BLaER1 (cell line): ENCODE results near the gene S100A10.

Experiments
- H3K27ac ChIP-seq: shearing (Covaris generic); formaldehyde crosslinking; 2 replicates; pipeline ENCODE4 v1.8.1; 2022
- H3K27me3 ChIP-seq: shearing (Covaris generic); formaldehyde crosslinking; 2 replicates; pipeline ENCODE4 v1.8.1; 2022
- H3K36me3 ChIP-seq: shearing (Covaris generic); formaldehyde crosslinking; 2 replicates; pipeline ENCODE4 v1.8.1; 2022
- H3K4me1 ChIP-seq: shearing (Covaris generic); formaldehyde crosslinking; 2 replicates; pipeline ENCODE4 v1.8.1; 2022
- H3K4me2 ChIP-seq: shearing (Covaris generic); formaldehyde crosslinking; 2 replicates; pipeline ENCODE4 v1.8.1; 2022
- H3K4me3 ChIP-seq: shearing (Covaris generic); formaldehyde crosslinking; 2 replicates; pipeline ENCODE4 v1.8.1; 2022
- H3K9ac ChIP-seq: shearing (Covaris generic); formaldehyde crosslinking; 2 replicates; pipeline ENCODE4 v1.8.1; 2022
- H3K9me3 ChIP-seq: shearing (Covaris generic); formaldehyde crosslinking; 2 replicates; pipeline ENCODE4 v1.8.1; 2022
- H4K20me1 ChIP-seq: shearing (Covaris generic); formaldehyde crosslinking; 2 replicates; pipeline ENCODE4 v1.8.1; 2022
- Cebpa-rat ChIP-seq: shearing (Covaris generic); IDR thresholded peaks from 2 replicates; pipeline ENCODE4 v1.8.1; 2022

Gene S100A10

DNA sequence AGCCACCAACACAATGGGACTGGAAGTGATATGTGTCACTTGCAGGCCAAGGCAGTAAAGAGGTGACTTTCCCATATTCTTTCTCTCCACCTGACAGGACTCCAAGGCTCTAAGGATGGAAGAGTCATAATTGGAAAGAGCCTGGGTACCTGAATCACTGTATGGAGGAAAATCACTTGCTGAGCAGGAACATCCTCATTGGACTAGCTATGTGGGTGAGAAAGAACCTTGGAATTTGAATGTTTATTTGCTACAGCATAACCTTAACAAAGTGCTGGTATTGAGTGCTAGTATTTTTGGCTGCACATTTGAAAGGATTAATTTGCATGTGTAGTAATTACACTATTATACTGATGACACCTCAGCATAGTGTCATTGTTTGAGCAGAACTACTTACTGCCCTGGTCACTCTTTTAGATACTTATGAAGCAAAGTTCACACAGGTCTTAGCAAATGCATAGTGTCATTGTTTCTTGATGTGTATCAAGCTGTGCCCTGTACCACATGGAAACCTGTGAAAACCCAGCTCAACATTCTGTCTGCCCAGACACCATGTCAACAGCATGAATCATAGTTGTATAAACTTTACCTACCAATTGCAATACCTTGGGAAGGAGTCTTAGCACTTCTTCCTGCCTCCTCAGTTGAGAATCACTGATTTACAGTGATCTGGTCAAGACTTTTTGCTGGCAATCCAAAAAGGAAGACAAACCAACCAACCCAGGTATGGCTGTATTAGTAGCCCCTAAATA is 5.1 kb upstream of the S100A10 start:
- Histone ChIP-seq H3K9me3 (peaks cover 3% of the 10 kb centered on the region; the same call in 1 of the 2 replicates), H3K27ac (no peak overlapping the region), H4K20me1 (no peaks in the 10 kb centered on the region), H3K9ac (no peak overlapping the region), H3K4me2 (no peak overlapping the region), H3K4me1 (peaks cover 7% of the 10 kb centered on the region), H3K27me3 (no peaks in the 10 kb centered on the region), H3K36me3 (no peaks in the 10 kb centered on the region), H3K4me3 (no peak overlapping the region)
- no peak for TF ChIP-seq Cebpa-rat

DNA sequence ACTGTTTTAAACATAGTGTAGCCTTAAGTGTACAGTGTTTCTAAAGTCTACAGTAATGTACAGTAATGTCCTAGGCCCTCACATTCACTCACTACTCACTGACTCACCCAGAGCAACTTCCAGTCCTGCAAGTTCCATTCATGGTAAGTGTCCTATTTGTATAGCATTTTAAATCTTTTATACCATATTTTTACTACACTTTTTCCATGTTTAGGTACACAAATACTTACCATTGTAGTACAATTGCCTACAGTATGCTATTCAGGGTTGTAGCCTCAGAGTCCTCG is 3.6 kb upstream of the S100A10 start:
- Histone ChIP-seq H3K36me3 (no peaks in the 10 kb centered on the region), H3K4me3 (no peak overlapping the region), H3K27me3 (no peaks in the 10 kb centered on the region), H3K4me1 (peaks cover 16% of the 10 kb centered on the region), H3K9me3 (peaks cover 12% of the 10 kb centered on the region), H4K20me1 (0 out of 2 replicates have a peak, but pooled peaks cover 2% of the 10 kb centered on the region), H3K27ac (no peak overlapping the region), H3K4me2 (no peak overlapping the region), H3K9ac (no peak overlapping the region)
- no peak for TF ChIP-seq Cebpa-rat

DNA sequence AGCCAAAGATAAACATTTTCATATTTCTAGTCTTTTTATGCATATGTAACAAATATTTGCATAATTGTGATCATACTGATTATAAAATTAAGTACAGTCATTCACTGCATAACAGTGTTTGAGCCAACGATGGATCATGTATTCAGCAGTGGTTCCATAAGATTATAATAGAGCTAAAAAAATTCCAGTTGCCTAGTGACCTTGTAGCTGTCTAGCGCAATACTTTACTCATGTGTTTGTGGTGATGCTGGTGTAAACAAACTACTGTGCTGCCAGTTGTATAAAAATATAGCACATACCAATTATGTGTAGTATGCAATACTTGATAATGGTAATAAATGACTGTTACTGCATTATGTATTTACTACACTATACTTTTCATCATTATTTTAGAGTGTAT is 2.1 kb upstream of the S100A10 start:
- H3K27ac ChIP-seq = no peak overlapping the region
- TF ChIP-seq Cebpa-rat = no peak

DNA sequence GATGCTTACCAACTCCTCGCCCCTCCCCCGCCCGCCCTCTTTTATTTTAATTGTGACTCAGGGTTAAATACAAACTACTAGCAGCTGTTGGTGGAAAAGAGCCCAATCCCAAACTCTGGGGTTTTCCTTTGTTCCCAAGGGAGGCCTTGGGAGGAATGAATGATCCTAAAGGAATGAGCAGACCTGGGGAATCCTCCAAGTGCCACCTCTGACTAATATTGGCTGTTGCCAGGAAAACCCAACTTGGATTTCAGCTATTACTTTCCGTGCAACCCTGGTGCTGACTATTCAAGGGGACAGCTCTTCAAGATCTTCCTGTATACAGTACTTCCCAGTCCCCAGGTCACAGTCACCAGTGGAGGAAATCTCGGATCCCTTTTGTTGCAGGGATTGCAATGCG is 1.3 kb upstream of the S100A10 start:
- Histone ChIP-seq H3K4me2 (no peak overlapping the region), H3K36me3 (no peaks in the 10 kb centered on the region)

More for the DNA sequence above, 2.1 kb upstream of the S100A10 start:
- H3K4me3 ChIP-seq = no peak overlapping the region
- H3K4me2 ChIP-seq = no peak overlapping the region
- no peaks in the 10 kb centered on the region for H3K27me3 ChIP-seq
- no peaks in the 10 kb centered on the region for H3K36me3 ChIP-seq
- H4K20me1 ChIP-seq = peaks cover 9% of the 10 kb centered on the region
- peaks cover 29% of the 10 kb centered on the region for H3K4me1 ChIP-seq
- H3K9ac ChIP-seq = no peak overlapping the region
- peaks cover 12% of the 10 kb centered on the region for H3K9me3 ChIP-seq

DNA sequence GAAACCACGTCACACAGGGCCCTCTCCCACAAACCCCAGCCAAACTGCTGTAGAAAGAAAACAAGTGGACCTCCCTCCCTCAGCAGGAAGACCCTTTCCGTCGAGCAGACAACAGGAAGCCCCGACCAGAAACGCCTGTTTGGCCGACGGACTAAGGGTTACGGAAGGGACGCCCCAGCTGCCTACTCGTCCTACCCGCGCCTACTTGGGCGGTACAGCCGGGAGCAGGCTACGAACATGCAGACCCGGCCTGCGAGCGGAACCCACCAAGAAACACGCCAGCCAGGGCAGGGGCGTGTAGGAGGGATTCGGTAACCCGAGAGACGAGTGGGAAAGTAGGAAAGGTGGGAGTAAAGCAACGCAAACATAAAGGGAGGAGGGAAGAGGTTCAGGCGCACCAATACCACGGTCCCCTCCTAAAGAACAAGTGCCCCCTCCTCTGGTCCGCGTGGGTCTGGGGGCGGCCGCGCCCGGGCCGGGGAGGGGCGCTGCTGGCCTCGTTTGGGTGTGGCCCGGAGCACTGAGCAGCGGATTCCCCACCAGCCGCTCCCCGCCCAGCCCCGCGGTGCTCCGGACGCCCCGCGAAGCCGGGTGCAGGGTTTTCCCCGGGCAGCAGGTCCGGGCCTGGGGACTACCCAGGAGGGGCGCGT is 450 bp downstream of the S100A10 start:
- Histone ChIP-seq H3K9me3 (peaks cover 12% of the 10 kb centered on the region), H3K4me1 (peaks cover 53% of the 10 kb centered on the region), H3K36me3 (no peaks in the 10 kb centered on the region), H3K4me2 (peak overlapping the region; percentile 80), H3K4me3 (peak overlapping the region; percentile 73), H4K20me1 (peaks cover 9% of the 10 kb centered on the region), H3K27me3 (no peaks in the 10 kb centered on the region), H3K27ac (peak overlapping the region; percentile 28; the same call in 1 of the 2 replicates), H3K9ac (peak overlapping the region; percentile 73)
- TF ChIP-seq Cebpa-rat = no peak

More for the DNA sequence above, 1.3 kb upstream of the S100A10 start:
- Histone ChIP-seq H4K20me1 (peaks cover 9% of the 10 kb centered on the region), H3K9ac (no peak overlapping the region), H3K9me3 (peaks cover 12% of the 10 kb centered on the region), H3K27ac (no peak overlapping the region), H3K4me1 (peaks cover 38% of the 10 kb centered on the region), H3K4me3 (no peak overlapping the region), H3K27me3 (no peaks in the 10 kb centered on the region)
- TF ChIP-seq Cebpa-rat = no peak

DNA sequence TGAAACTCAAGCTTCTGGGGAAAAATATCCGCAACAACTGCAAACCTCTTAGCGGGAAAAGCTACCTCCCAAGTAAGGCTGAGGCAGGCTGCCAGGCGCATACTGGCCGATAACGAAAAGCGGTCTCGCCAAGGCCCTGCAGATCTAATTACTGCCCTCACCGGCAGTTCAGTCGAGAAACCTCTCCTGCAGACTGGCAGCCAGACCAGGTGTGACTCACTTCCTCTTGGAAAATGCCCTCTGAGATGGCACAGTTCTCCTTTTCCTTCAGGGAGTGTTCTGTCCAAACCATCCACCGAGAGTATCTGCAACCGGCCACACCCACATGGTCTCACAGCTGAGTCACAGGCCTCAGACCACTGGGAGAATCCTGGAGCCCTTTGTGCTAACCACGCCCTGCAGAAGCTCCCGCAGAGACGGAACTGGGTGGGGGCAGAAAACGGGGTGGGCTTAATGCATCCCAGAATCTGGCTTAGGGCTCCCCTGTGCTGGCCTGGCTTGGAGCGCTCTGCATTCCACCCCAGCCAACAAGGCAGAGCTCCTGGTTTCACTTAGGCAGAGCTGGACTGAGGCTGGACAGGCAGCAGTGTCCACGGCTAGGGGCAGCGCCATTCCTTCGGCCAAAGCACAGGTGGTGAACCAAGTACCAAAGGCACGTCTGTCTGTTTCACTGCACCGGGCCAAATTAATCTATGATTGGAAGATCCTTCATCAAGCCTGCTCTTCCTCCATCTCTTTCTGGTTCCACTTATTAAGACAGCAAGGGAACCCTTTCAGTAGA is 1.2 kb downstream of the S100A10 start:
- Histone ChIP-seq H3K9me3 (peaks cover 12% of the 10 kb centered on the region), H3K4me2 (peak overlapping the region; percentile 80), H3K27ac (no peak overlapping the region), H3K4me3 (peak overlapping the region; percentile 73), H3K4me1 (peaks cover 53% of the 10 kb centered on the region), H3K9ac (peak overlapping the region; percentile 73), H3K36me3 (no peaks in the 10 kb centered on the region), H4K20me1 (peaks cover 9% of the 10 kb centered on the region), H3K27me3 (no peaks in the 10 kb centered on the region)
- no peak for TF ChIP-seq Cebpa-rat

DNA sequence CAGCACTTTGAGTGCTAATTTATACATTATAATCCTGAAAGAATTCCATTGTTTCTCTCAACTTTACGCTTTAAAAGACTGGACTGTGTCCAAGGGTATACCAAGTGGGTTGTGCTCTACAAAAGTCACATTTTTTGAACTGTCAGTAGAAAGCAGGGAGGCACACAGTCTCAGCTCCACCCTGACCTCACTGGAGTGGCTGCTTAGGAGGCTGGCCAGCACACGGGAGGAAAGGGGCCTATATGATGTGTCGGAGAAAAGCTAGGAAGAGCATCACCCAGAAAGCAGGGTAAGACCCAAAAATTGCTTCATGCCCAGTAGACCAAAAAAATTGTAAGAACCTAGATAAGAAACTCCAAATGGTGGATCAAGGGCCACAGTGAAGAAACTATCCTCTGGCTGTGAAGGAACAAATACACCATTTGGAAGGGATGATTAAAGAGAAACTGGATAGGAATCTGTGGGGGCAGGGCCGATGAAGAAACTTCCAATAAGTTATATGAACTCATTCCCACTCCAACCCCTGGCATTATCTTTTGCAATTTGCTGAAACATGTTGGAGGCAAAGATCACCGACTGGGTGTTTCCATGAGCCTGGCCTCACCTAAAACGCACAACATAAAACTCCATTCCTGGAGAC is 1.9 kb downstream of the S100A10 start:
- peak overlapping the region; percentile 73; the same call in 1 of the 2 replicates for H3K4me3 ChIP-seq
- no peaks in the 10 kb centered on the region for H3K36me3 ChIP-seq
- peaks cover 53% of the 10 kb centered on the region for H3K4me1 ChIP-seq
- H3K27me3 ChIP-seq = no peaks in the 10 kb centered on the region
- H3K9me3 ChIP-seq = peaks cover 12% of the 10 kb centered on the region
- no peak for TF ChIP-seq Cebpa-rat
- H3K4me2 ChIP-seq = peak overlapping the region; percentile 80
- no peak overlapping the region for H3K27ac ChIP-seq
- H4K20me1 ChIP-seq = peaks cover 9% of the 10 kb centered on the region
- no peak overlapping the region for H3K9ac ChIP-seq

DNA sequence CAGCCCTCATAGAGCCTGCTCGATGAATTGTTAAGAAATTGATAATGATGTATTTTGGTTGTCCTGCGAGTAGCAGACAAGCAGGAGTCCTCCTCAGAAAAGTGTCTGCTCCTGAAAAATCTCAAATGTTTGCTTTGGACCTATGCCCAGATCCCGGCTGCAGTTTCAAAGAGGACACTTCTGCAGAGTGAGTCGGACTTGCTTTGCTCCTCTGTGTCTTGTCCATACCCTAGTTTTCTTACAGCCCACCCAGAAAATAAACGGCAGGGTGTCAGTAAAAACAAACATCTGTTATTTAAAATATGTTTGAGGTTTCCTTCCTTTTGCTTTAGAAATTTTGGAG is 2.8 kb downstream of the S100A10 start:
- no peak overlapping the region for H3K9ac ChIP-seq
- peaks cover 9% of the 10 kb centered on the region for H4K20me1 ChIP-seq
- H3K36me3 ChIP-seq = no peaks in the 10 kb centered on the region
- H3K9me3 ChIP-seq = peaks cover 12% of the 10 kb centered on the region
- no peaks in the 10 kb centered on the region for H3K27me3 ChIP-seq
- H3K27ac ChIP-seq = no peak overlapping the region
- peaks cover 56% of the 10 kb centered on the region for H3K4me1 ChIP-seq
- no peak overlapping the region for H3K4me3 ChIP-seq
- no peak for TF ChIP-seq Cebpa-rat
- no peak overlapping the region for H3K4me2 ChIP-seq

DNA sequence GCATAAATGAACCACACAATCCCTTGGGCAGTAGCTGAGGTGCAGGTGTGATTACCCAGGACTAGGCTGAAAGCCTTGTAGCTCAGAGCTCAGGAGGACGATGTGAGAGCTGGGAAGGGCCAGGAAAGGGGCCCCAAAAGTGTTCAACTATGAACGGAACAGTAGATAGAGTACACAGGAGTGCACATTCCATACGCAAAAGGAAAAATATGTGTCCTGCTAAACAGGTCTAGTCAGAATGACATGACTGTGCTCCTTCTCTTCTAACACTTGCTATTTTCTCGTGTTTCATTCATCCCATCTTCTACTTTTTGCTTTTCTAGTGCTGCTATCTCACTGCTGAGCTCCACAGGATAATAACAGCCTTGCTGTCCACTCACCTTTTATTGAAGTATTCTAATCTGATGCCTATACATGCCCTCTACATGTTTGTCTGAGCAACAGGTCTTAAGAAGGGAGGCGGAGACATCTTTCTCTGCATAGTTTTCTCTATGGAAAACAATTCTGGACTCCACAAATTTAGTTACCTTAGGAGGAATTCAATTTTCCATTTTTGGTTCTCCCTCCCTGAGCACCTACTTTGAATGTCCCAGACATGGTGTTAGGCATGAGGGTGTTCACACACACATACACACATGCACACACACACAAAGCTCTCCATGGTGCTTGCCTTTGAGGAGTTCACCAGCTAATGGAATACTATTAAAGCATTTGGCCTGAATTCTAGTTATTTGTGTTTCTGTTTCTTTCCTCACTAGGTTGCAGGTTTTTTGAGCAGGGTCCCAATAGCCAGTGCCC is 3.4 kb downstream of the S100A10 start:
- peak overlapping the region; percentile 30 for H3K4me2 ChIP-seq
- no peaks in the 10 kb centered on the region for H3K36me3 ChIP-seq
- peaks cover 12% of the 10 kb centered on the region for H3K9me3 ChIP-seq
- H4K20me1 ChIP-seq = peaks cover 9% of the 10 kb centered on the region
- no peak overlapping the region for H3K9ac ChIP-seq
- peaks cover 62% of the 10 kb centered on the region for H3K4me1 ChIP-seq
- TF ChIP-seq Cebpa-rat = no peak
- no peak overlapping the region for H3K4me3 ChIP-seq
- no peaks in the 10 kb centered on the region for H3K27me3 ChIP-seq
- no peak overlapping the region for H3K27ac ChIP-seq
